ENCODE data around the gene IL17RC. TPM values are rescaled to one million over a fixed set of nuclear protein-coding genes. Genes with fewer than 3 reads are reported as not detected.

The IL17RC gene
- total RNA-seq, 4 donors from 2014 or later = 40.3 to 60.4 (median 51.3) TPM

DNA sequence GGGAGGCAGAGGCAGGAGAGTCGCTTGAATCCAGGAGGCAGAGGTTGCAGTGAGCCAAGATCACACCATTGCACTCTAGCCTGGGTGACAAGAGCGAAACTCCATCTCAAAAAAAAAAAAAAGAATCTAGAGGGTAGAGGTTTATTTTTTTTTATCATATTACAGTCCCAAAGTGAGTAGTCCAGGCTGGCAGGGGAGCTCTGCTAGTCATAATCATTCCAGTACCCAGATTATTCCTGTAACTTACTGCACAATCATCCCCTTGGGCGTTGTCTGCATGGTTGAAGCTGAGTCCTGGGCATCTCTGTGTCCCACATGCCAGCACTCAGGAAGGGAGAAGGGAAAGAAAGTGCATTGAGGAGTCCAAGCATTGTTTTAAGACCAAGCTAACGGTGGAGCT is 25.3 kb downstream of the IL17RC start:
- Histone ChIP-seq H3K9me3 (no peaks in the 10 kb centered on the region), H3K4me3 (no peak overlapping the region), H3K27ac (replicated peaks in 1 of 4) (no peak overlapping the region), H3K27me3 (peaks cover 0 to 4% (median 0%) of the 10 kb centered on the region in 4 donors), H3K36me3 (peaks cover 18 to 55% (median 52%) of the 10 kb centered on the region in 4 donors), H3K4me1 (peaks cover 7 to 27% (median 18%) of the 10 kb centered on the region in 4 donors)
- DNase-seq (ENCODE audit: extremely low spot score) = no peak
- WGBS = 79% methylated on average over 4 of the region's 4 CpGs
- TF ChIP-seq POLR2AphosphoS5 (IDR thresholded peaks at IDR 0.05) (no peak), EP300 (IDR thresholded peaks at IDR 0.05) (no peak), POLR2A (IDR thresholded peaks at IDR 0.05; ENCODE audit: low read depth) (no peak)
- TF ChIP-seq, protein P1, sequence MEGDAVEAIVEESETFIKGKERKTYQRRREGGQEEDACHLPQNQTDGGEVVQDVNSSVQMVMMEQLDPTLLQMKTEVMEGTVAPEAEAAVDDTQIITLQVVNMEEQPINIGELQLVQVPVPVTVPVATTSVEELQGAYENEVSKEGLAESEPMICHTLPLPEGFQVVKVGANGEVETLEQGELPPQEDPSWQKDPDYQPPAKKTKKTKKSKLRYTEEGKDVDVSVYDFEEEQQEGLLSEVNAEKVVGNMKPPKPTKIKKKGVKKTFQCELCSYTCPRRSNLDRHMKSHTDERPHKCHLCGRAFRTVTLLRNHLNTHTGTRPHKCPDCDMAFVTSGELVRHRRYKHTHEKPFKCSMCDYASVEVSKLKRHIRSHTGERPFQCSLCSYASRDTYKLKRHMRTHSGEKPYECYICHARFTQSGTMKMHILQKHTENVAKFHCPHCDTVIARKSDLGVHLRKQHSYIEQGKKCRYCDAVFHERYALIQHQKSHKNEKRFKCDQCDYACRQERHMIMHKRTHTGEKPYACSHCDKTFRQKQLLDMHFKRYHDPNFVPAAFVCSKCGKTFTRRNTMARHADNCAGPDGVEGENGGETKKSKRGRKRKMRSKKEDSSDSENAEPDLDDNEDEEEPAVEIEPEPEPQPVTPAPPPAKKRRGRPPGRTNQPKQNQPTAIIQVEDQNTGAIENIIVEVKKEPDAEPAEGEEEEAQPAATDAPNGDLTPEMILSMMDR (IDR thresholded peaks at IDR 0.05) = no peak
- intact Hi-C loops (cut with DNase I) = no loop called here

DNA sequence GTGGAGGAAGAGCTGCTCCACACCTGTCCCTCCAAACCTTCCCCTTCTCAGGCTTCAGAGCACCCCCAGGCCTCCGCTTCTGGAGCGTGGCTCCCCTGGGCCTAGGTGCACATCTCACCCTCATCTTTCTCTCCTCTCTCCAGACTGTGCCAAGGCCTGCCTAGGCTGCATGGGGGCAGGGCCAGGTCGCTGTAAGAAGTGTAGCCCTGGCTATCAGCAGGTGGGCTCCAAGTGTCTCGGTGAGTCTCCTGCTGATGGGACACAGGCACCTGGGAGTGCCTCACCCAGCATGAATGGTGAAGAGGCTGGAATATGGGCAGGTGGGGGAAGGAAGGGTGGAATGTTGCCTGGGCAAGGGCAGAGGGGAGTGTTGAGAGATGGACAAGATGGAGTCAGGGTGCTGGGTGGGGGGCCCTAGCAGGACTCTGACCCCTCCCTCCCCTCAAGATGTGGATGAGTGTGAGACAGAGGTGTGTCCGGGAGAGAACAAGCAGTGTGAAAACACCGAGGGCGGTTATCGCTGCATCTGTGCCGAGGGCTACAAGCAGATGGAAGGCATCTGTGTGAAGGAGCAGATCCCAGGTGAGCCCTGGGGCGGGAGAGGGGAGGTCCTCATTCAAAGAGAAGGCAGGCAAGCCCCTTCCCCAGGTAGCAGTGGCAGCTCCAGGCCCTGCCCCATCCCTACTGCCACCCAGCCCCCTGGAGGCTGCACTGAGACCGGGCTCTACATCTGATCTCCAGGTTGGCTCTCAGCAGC is 26.2 kb downstream of the IL17RC start:
- no peak for DNase-seq (ENCODE audit: extremely low spot score)
- no peak for TF ChIP-seq POLR2AphosphoS5 (IDR thresholded peaks at IDR 0.05)
- TF ChIP-seq, protein P1 (IDR thresholded peaks at IDR 0.05) = no peak
- TF ChIP-seq POLR2A (IDR thresholded peaks at IDR 0.05; ENCODE audit: low read depth) = no peak
- TF ChIP-seq EP300 (IDR thresholded peaks at IDR 0.05) = no peak
- Histone ChIP-seq H3K9me3 (no peaks in the 10 kb centered on the region), H3K27me3 (peaks cover 0 to 6% (median 0%) of the 10 kb centered on the region in 4 donors), H3K36me3 (peaks cover 10 to 46% (median 43%) of the 10 kb centered on the region in 4 donors), H3K27ac (replicated peaks in 1 of 4) (no peak overlapping the region), H3K4me1 (peaks cover 13 to 32% (median 27%) of the 10 kb centered on the region in 4 donors), H3K4me3 (no peak overlapping the region)
- 86% methylated on average over 10 of the region's 11 CpGs for WGBS
- intact Hi-C loops (cut with DNase I) = no loop called here

DNA sequence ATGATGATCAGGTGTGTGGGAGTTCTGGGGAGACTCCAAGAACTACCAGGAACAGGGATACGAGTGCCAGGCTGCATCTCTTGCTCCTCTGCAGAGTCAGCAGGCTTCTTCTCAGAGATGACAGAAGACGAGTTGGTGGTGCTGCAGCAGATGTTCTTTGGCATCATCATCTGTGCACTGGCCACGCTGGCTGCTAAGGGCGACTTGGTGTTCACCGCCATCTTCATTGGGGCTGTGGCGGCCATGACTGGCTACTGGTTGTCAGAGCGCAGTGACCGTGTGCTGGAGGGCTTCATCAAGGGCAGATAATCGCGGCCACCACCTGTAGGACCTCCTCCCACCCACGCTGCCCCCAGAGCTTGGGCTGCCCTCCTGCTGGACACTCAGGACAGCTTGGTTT is 27.4 kb downstream of the IL17RC start:
- Histone ChIP-seq H3K27ac (replicated peaks in 1 of 4) (no peak overlapping the region), H3K4me3 (no peak overlapping the region), H3K36me3 (peaks cover 10 to 49% (median 44%) of the 10 kb centered on the region in 4 donors), H3K4me1 (peaks cover 13 to 43% (median 30%) of the 10 kb centered on the region in 4 donors), H3K9me3 (no peaks in the 10 kb centered on the region), H3K27me3 (peaks cover 0 to 6% (median 0%) of the 10 kb centered on the region in 4 donors)
- TF ChIP-seq, protein P1 (IDR thresholded peaks at IDR 0.05) = no peak
- TF ChIP-seq POLR2A (IDR thresholded peaks at IDR 0.05; ENCODE audit: low read depth) (no peak), EP300 (IDR thresholded peaks at IDR 0.05) (no peak), POLR2AphosphoS5 (IDR thresholded peaks at IDR 0.05) (no peak)
- no peak for DNase-seq (ENCODE audit: extremely low spot score)
- intact Hi-C loops (cut with DNase I) = no loop called here
- 91% methylated on average over 7 of the region's 11 CpGs for WGBS

DNA sequence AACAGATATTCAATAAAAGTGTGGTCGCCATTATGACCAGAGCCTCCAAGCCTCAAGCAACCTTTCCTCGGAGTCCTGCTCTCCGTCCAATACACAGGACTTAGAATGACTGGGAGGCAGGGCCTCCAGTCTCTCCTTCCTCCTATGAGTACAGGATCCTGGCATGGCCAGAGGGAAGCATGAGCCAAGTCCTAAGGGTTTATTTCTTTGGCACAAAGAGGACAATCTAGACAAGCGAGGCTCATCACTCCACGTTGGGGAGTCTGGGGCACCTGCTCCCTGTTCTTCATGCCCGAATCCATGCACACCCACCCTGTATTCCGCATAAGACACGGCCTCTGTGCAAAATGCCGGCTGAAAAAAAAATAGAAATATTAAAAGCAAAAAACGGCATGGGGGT is 28.5 kb downstream of the IL17RC start:
- Histone ChIP-seq H3K27me3 (peaks cover 0 to 6% (median 0%) of the 10 kb centered on the region in 4 donors), H3K9me3 (no peaks in the 10 kb centered on the region), H3K4me3 (no peak overlapping the region), H3K36me3 (peaks cover 10 to 53% (median 45%) of the 10 kb centered on the region in 4 donors), H3K27ac (replicated peaks in 1 of 4) (peak overlapping the region; percentile 87 to 93 (median 90)), H3K4me1 (peaks cover 13 to 44% (median 30%) of the 10 kb centered on the region in 4 donors)
- TF ChIP-seq EP300 (IDR thresholded peaks at IDR 0.05) (no peak), POLR2A (IDR thresholded peaks at IDR 0.05; ENCODE audit: low read depth) (no peak), POLR2AphosphoS5 (IDR thresholded peaks at IDR 0.05) (no peak)
- TF ChIP-seq, protein P1 (IDR thresholded peaks at IDR 0.05) = no peak
- 59% methylated on average over 10 of the region's 10 CpGs for WGBS
- intact Hi-C loops (cut with DNase I) = no loop called here
- DNase-seq (ENCODE audit: extremely low spot score) = no peak
